ENCODE results near the gene MLX.

DNA sequence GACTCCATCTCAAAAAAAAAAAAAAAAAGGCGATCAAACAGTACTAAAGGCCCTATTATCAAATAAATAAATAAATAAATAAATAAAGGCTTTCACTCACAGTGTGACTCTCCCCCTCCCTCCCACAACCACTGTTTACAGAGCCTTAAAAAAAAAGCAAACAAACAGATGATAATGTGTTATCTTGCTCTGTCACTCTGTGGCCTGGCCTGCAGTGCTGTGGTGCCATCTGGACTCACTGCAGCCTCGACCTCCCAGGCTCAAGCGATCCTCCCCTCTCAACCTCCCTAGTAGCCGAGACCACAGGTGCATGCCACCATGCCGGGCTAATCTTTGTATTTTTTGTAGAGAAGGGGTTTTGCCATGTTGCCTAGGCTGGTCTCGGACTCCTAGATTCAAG is 39.0 kb upstream of the MLX start:
- no peak for TF ChIP-seq POLR2A (IDR thresholded peaks at IDR 0.05; ENCODE audit: low read depth)
- TF ChIP-seq, protein P1, sequence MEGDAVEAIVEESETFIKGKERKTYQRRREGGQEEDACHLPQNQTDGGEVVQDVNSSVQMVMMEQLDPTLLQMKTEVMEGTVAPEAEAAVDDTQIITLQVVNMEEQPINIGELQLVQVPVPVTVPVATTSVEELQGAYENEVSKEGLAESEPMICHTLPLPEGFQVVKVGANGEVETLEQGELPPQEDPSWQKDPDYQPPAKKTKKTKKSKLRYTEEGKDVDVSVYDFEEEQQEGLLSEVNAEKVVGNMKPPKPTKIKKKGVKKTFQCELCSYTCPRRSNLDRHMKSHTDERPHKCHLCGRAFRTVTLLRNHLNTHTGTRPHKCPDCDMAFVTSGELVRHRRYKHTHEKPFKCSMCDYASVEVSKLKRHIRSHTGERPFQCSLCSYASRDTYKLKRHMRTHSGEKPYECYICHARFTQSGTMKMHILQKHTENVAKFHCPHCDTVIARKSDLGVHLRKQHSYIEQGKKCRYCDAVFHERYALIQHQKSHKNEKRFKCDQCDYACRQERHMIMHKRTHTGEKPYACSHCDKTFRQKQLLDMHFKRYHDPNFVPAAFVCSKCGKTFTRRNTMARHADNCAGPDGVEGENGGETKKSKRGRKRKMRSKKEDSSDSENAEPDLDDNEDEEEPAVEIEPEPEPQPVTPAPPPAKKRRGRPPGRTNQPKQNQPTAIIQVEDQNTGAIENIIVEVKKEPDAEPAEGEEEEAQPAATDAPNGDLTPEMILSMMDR (IDR thresholded peaks at IDR 0.05) = no peak
- no peak for TF ChIP-seq EP300 (IDR thresholded peaks at IDR 0.05)
